HG03280 (cell line): ENCODE results near the gene GPR173.

ENCODE experiments used
- ATAC-seq: cut with Tn5 transposase; IDR thresholded peaks from one replicate; pipeline ENCODE4 v1.9.1; 2021; ENCODE audit warnings: mild to moderate bottlenecking, moderate library complexity; ENCODE audit not compliant: unreplicated experiment

The GPR173 gene

DNA sequence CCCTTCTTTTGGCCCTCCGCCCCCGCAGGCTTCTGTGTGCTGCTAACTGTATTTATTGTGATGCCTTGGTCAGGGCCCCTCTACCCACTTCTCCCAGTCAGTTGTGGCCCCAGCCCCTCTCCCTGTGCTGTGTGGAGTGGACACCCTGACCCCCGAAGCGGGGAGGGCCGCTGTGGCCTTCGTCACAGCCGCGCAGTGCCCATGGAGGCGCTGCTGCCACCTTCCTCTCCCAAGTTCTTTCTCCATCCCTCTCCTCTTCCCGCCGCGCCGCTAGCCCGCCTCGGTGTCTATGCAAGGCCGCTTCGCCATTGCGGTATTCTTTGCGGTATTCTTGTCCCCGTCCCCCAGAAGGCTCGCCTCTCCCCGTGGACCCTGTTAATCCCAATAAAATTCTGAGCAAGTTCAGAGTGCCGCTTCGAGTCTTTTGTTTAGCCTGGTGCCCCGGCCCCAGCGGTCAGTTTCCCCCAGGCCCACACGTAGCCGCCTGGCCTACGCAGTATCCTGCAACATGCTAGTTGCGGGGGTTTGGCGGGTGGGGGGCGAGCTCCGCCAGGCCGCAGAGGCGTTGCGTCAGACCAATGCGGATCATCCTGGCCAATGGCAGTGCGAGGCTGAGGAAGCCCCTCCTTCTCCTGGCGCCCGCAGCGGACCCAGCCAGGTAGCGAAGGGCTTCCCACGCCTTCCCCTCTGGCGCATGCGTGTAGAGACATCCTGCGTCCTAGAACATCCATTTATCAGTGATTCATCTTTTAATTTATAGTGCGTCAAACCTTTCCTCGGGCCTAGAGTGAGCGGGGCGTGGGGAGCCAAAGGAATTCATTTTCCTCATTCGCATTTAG is 39.8 kb downstream of the GPR173 start:
- ATAC-seq = peak; percentile 47

DNA sequence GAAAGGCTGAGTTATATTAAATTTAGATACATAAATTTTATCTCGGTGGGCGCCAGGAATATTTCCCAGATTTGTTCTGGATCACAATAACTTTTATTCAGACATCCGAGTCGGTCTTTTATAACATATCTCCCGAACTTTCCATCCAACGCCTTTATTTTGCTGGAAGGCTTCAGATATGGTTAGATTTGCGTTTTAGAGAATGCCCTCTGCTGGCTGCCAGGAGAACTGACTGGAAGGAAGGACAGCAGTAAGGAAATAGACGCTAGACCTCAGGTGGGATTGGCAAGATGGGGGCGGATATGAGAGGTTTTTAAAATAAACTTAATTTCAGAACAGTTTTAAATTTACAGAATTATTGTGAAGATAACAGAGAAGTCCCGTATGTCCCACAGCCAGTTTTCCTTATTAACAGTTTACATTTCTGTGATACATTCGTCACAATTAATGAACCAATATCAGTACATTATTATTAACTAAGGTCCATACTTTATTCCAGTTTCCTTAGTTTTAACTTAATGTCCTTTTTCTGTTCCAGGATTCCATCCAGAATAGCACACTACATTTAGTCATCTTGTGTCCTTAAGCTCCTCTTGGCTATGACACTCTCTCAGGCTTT is 40.7 kb downstream of the GPR173 start:
- ATAC-seq = no peak

DNA sequence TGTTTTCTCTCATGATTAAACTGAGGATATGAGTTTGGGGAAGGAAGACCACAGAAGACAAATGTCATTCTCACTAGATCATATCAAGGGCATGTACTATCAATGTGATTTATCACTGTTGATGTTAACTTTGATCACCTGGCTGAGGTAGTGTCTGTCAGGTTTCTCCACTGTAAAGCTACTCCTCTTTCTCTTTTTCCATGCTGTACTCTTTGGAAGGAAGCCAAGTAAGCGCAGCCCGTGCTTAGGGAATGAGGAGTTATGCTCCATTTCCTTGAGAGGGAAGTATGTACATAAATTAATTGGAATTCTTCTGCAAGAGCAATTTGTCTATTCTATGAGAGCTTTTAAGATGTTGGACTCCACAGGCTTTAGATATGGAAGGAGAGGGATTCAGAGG is 41.3 kb downstream of the GPR173 start:
- no peak for ATAC-seq

DNA sequence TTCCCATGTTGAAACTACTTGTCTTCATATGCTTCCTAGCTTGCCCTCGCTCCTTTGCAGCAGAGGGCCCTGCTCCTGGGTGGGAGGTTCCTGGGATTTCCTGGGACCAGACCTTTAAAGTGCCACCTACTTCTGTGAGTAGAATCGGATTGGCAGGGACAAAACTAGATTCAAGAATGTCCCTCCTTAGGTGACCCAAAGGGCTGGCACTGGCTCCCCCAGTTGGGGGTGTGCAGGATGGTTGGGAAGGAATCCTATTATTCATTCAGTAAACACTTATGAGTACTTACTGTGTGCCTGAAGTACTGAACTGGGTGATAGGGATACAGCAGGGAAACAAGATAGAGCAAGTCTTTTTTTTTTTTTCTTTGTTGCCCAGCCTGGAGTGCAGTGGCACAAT is 42.8 kb downstream of the GPR173 start:
- no peak for ATAC-seq

DNA sequence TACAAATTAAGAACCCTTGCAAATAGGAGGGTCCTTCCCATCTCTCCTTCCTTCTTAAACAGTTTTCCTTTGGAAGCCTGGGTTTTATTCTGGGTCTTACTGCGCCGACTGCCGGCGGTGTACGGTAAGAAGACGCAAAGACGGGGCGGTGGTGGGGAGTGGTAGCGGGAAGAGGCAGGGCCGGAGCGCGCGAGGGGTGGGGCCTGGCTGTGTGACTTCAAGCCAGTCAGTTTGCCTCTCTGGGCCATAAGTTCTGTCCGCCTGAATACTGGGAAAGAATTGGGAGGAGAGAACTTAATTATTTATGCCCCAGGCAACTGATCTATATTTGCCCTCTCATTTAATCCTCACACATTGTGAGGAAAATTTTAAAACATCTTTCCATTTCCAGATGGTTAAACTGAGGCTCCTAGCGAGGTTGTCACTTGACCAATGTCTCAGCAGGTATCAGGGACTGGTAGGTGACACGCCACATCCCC is 44.6 kb downstream of the GPR173 start:
- ATAC-seq = peak; percentile 52

DNA sequence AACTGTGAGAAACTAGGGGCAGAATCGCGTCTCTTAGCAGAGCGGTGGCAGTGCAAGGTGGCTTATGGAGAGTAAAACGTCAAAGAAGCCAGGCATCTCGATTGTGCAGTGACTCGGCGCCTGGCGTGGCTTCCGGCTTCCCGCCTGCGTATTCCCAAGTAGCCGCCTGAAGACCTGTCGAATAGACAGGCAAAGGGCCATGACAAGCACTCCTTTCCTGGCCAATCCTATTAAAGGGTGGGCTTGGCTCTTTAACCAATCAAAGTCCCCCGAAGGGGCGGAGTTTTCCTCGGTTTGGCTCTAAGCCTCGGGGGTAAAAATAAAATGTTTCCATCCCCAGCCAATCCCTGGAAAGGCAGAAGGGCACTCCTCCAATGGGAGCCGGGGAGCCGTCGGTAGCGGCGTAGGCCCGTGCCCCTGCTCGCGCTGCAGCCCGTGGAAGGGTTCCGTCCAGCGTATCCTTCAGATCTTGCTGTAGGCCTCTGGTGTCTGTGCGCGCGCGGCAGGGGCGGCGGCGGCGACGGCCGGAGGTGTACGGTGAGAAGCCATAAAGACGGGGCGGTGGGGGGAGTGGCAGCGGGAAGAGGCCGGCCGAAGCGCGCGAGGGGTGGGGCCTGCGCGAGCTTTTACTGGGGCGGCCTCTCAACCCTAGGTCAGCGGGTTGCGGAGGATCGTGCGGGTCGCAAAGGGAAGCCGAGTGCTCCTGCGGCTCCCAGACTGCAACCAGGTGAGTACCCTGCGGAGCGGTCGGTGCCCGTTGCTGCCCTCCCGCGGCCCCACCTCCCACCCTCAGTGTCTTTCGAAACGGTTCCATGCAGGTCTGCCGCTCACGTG is 45.4 kb downstream of the GPR173 start, which contains the start of gene KANTR:
KANTR (plus strand) TSS at position 395 of the 834 bp plus-strand sequence. CDS start 30,131 bp downstream, outside the sequence.
- ATAC-seq = peak; percentile 81

DNA sequence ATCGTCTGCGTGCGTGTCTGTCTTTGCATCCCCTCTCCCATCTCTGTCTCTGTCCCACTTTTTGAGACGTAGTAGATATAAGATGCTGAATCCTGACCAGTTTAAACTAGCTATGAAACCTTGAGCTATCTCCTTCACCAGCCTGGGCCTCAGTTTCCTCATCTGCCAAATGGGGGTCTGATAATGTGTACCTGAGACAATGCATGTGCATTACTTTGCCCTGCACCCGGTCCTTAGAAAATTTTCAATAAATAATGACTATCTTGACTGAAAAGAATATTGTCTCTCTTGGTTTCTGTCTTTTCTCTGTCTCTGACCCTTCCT is 46.0 kb downstream of the GPR173 start:
- no peak for ATAC-seq

DNA sequence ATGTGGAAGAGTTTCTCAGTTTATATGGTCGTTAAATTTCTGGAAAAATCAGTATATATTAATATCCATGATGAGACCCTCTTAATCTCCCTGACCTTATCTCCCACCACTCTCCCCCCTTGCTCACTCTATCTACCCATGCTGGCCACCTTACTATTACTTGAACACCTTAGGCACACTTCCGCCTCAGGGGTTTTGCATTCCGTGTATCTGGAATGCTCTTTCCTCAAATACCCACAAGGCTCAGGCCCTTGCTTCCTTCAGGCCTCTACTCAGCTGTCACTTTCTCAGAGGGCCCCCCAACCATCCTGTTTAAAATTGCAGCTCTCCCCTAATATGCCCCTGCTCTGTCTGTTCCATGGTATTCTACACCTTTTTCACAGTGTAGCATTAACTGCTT is 47.2 kb downstream of the GPR173 start:
- no peak for ATAC-seq

DNA sequence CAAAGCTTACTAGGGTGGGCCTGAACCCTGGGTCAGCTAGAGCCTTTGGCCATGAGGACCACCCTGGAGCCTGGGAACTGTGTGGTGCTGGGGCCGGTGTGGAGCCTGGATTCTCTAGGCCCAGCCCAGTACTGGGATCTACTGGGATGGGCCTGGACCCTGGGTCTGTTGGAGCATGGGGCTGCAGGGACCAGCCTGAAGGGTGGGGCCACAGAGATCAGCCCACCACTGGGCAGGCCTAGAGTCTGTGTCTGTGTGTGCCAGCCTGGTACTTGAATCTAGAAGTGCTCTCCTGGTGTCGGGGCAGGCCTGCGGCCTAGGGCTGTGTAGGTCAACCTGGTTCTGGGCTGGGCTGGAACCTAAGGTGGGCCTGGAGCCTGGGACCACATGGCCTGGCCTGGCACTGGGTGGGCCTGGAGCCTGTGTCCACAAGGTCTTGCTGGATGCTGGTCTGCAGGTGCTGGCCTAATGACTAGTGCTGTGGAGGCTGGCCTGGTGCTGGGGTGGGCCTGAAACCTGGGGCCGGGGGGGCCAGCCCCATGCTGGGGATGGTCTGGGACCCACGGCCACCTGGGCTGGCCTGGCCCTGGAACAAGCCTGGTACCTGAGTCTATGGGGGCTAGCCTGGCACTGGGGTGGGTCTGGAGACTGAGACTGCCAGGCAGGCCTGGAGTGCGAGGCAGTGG is 66.4 kb downstream of the GPR173 start:
- ATAC-seq = no peak

DNA sequence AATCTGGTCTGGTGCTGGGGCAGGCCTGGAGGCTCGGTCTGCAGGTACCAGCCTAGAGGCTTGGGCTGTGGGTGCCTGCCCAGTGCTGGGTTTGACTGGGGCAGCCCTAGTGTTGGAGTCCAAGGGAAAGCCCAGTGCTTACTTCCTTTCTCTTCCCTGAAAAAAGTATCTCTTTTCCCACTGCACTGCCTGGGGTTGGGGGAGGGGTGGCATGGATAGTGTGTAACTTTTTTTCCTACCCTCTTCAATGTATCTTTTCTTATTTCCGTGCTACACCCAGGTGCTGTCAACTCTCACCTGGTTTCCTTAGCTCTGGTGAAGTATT is 66.9 kb downstream of the GPR173 start:
- ATAC-seq = no peak

DNA sequence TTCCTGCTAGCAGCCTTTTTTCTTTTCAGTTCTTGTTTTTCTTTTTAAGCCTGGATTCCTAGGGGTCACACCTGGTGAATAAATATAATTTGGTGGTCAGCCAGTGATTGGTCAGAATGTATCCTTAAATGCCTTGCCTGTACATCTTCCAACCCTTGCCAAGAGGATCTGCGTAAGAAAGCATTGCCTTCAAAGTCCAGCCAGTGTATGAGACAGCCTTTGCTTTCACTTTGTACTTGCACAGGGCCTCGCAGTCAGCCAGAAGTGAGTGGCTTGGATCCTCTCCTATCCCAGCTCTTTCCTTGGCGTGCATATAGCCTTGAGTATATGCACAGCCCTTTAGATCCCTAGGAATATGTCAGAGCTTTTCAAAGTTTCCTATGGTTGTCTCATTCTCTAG is 67.5 kb downstream of the GPR173 start:
- no peak for ATAC-seq

DNA sequence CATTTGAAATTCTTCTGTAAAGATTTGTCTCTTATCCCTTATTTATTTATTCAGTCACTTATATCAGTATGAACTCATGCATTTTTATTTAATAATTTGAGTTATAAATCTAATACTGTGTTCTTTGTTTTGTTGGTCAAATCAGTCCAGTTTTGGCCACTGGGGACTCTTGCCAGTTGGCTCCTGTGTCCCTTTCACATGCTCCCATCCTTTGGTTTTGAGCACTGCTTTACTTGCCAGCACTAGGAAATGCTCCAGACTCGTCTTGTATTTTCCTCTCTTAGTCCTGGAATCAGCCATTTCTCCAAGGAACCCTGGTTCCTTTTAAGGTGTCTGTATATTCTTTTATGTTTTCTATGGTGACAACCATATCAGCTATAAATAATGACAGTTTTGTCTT is 73.4 kb downstream of the GPR173 start:
- ATAC-seq = no peak

DNA sequence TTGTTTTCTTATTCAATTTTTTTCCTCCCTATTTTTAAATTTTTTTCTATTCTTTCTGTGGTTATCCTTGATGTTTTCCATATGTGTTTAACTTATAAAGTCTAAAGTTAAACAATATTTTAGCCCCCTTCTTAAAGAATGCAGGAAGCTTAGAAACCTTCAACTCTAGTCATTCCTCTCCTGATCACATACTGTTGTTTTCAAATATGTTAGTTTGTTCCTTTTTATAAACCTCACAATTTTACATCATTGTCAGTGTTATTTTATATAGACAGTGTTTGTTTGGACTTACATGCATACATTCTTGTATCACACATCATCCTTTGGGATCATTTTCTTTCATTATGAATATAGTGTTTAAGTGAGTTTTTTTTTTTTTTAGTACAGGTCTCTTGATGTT is 76.9 kb downstream of the GPR173 start:
- no peak for ATAC-seq

DNA sequence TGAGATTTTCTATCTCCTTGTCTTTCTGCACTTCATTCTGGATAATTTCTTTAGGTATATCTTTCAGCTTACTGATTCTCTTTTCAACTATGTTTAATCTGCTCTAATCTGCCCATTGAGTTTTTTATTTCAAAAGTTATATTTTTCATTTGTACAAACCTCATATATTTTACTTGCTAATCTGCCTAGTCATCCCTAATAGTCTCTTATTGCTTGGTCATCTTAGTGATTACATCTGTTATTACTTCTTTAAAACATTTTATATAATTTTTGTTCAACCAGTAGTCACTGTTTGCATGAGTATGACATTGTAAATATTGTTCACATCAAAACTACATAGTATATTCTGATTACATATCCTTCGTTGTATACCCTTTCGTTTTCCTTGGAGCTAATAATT is 77.8 kb downstream of the GPR173 start:
- no peak for ATAC-seq

DNA sequence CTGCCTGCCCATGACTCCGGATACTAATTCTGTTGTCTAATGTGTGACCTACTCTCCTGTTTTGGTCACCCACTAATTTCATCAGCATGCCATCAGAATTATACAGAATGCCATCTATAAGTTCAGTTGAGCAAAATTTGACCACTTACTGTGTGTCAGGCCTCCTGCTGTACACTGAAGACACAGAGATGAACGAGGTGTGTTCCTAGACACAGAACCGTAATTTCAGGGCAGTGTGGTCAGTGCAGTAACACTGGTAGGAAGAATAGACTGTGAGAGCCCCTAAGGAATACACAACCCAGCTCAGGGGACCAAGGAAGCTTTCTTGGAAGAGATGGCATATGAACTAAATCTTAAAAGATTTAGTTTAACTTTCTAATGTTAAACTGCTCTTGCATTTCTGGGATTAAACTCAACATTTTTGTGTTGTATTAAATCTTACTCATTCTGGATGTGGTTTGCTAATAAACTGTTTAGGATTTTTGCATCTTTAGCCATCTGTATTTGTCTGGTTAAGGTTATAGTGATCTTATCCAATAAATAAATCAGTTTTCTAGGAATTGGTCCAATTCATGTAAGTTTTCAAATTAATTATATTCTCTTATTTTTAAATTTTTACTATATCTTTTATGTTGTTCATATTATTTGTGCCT is 79.6 kb downstream of the GPR173 start:
- ATAC-seq = no peak
